ENCODE measurements around the gene ASB1. TPM values are rescaled to one million over a fixed set of nuclear protein-coding genes. Genes with fewer than 3 reads are reported as not detected.
A peak's percentile ranks its signal among the peaks of the same experiment; 100 is the strongest.

Gene ASB1
- total and polyA plus RNA-seq, 2 of the 13 experiments (the other 11 are each of a cell fraction or from before 2014, with no cell fraction given): 48.6 to 49.2 TPM

- TF ChIP-seq ZNF768 (CRISPR knock-in tag; IDR thresholded peaks at IDR 0.05) (peak; percentile 72; the same call in 1 of the 2 replicates), NFKBIZ (CRISPR knock-in tag; IDR thresholded peaks at IDR 0.05) (peak; percentile 20; the same call in 1 of the 2 replicates), HNRNPL (IDR thresholded peaks at IDR 0.05; ENCODE audit: low read depth, low read length) (peak; percentile 89; the same call in 1 of the 2 replicates), ZBTB20 (CRISPR knock-in tag; IDR thresholded peaks at IDR 0.05; ENCODE audit: borderline replicate concordance, low read depth) (0 out of 2 replicates have a peak, but pooled peaks have one; percentile 13), KLF11 (CRISPR knock-in tag; IDR thresholded peaks at IDR 0.05) (0 out of 2 replicates have a peak, but pooled peaks have one; percentile 10), GABPA (IDR thresholded peaks at IDR 0.05; ENCODE audit: low read depth, low read length) (0 out of 2 replicates have a peak, but pooled peaks have one; percentile 12), GABPA (CRISPR knock-in tag; IDR thresholded peaks at IDR 0.05; ENCODE audit: low read depth) (peak; percentile 22), IRF9 (CRISPR knock-in tag; IDR thresholded peaks at IDR 0.05; ENCODE audit: borderline replicate concordance) (no peak), HNRNPLL (IDR thresholded peaks at IDR 0.05; ENCODE audit: low read depth, low read length, poor library complexity, severe bottlenecking) (no peak), ZNF136 (CRISPR knock-in tag; IDR thresholded peaks at IDR 0.05; ENCODE audit: low read depth) (no peak), DMAP1 (CRISPR knock-in tag; IDR thresholded peaks at IDR 0.05) (0 out of 2 replicates have a peak, but pooled peaks have one; percentile 27), PHF8 (CRISPR knock-in tag; IDR thresholded peaks at IDR 0.05) (no peak), ZMYM2 (CRISPR knock-in tag; IDR thresholded peaks at IDR 0.05) (peak; percentile 30; the same call in 1 of the 2 replicates), FOSL2 (CRISPR knock-in tag; IDR thresholded peaks at IDR 0.05) (peak; percentile 47; the same call in 1 of the 2 replicates), DNMT1 (CRISPR knock-in tag; IDR thresholded peaks at IDR 0.05) (no peak), ZNF446 (CRISPR knock-in tag; IDR thresholded peaks at IDR 0.05) (0 out of 2 replicates have a peak, but pooled peaks have one; percentile 54), FOXC1 (CRISPR knock-in tag; IDR thresholded peaks at IDR 0.05; ENCODE audit: borderline replicate concordance) (peak; percentile 11; the same call in 1 of the 2 replicates), CHCHD3 (CRISPR knock-in tag; IDR thresholded peaks at IDR 0.05) (0 out of 2 replicates have a peak, but pooled peaks have one; percentile 69), PCBP2 (optimal IDR thresholded peaks at IDR 0.05; ENCODE audit: low read depth, low read length, poor library complexity, severe bottlenecking) (no peak), ZNF205 (CRISPR knock-in tag; IDR thresholded peaks at IDR 0.05) (0 out of 2 replicates have a peak, but pooled peaks have one; percentile 15), CHD4 (IDR thresholded peaks at IDR 0.05; ENCODE audit: borderline replicate concordance, low read length) (no peak), ZNF878 (CRISPR knock-in tag; IDR thresholded peaks at IDR 0.05) (peak; percentile 72; the same call in 1 of the 2 replicates), FOXA3 (CRISPR knock-in tag; IDR thresholded peaks at IDR 0.05) (peak; percentile 63; the same call in 1 of the 2 replicates), GFI1 (CRISPR knock-in tag; IDR thresholded peaks at IDR 0.05; ENCODE audit: borderline replicate concordance) (0 out of 2 replicates have a peak, but pooled peaks have one; percentile 47), GPN1 (CRISPR knock-in tag; IDR thresholded peaks at IDR 0.05; ENCODE audit: borderline replicate concordance) (no peak)
- TF ChIP-seq, protein P1, sequence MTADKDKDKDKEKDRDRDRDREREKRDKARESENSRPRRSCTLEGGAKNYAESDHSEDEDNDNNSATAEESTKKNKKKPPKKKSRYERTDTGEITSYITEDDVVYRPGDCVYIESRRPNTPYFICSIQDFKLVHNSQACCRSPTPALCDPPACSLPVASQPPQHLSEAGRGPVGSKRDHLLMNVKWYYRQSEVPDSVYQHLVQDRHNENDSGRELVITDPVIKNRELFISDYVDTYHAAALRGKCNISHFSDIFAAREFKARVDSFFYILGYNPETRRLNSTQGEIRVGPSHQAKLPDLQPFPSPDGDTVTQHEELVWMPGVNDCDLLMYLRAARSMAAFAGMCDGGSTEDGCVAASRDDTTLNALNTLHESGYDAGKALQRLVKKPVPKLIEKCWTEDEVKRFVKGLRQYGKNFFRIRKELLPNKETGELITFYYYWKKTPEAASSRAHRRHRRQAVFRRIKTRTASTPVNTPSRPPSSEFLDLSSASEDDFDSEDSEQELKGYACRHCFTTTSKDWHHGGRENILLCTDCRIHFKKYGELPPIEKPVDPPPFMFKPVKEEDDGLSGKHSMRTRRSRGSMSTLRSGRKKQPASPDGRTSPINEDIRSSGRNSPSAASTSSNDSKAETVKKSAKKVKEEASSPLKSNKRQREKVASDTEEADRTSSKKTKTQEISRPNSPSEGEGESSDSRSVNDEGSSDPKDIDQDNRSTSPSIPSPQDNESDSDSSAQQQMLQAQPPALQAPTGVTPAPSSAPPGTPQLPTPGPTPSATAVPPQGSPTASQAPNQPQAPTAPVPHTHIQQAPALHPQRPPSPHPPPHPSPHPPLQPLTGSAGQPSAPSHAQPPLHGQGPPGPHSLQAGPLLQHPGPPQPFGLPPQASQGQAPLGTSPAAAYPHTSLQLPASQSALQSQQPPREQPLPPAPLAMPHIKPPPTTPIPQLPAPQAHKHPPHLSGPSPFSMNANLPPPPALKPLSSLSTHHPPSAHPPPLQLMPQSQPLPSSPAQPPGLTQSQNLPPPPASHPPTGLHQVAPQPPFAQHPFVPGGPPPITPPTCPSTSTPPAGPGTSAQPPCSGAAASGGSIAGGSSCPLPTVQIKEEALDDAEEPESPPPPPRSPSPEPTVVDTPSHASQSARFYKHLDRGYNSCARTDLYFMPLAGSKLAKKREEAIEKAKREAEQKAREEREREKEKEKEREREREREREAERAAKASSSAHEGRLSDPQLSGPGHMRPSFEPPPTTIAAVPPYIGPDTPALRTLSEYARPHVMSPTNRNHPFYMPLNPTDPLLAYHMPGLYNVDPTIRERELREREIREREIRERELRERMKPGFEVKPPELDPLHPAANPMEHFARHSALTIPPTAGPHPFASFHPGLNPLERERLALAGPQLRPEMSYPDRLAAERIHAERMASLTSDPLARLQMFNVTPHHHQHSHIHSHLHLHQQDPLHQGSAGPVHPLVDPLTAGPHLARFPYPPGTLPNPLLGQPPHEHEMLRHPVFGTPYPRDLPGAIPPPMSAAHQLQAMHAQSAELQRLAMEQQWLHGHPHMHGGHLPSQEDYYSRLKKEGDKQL (CRISPR knock-in tag; IDR thresholded peaks at IDR 0.05; ENCODE audit: low read depth): peak; percentile 4; the same call in 1 of the 2 replicates
Observed at GRCh38 chr2:238425979-238426567, 654 bp upstream of the ASB1 start (continued).

Measured in HepG2 (cell line).